ENCODE data around the gene PPARA.

Gene PPARA

GRCh38 chr22:46132830-46133587 lies 17.3 kb upstream of the PPARA start:
- Histone ChIP-seq H3K4me1 (ENCODE audit: insufficient read depth, low read length, severe bottlenecking) (peaks cover 11% of the 10 kb centered on the region), H3K36me3 (ENCODE audit: insufficient read depth, low read length) (no peaks in the 10 kb centered on the region), H3K27ac (ENCODE audit: low read depth, low read length, poor library complexity, severe bottlenecking) (no peak overlapping the region), H4K20me1 (ENCODE audit: insufficient read depth, low read length) (no peaks in the 10 kb centered on the region), H3K4me2 (ENCODE audit: low read length) (no peak overlapping the region), H3K9me2 (ENCODE audit: low read depth, low read length) (no peaks in the 10 kb centered on the region), H3K79me2 (ENCODE audit: insufficient read depth, low read length) (no peaks in the 10 kb centered on the region), H3K4me3 (ENCODE audit: low read depth, low read length, poor library complexity, severe bottlenecking) (no peak overlapping the region), H3K9ac (ENCODE audit: low read length) (no peak overlapping the region), H3F3A (ENCODE audit: insufficient read depth, low read length) (no peaks in the 10 kb centered on the region), H3K9me3 (ENCODE audit: low read length) (no peaks in the 10 kb centered on the region), H3K27me3 (ENCODE audit: insufficient read depth, low read length) (no peaks in the 10 kb centered on the region; the same call in 1 of the 2 replicates), H2AFZ (ENCODE audit: low read length) (no peak overlapping the region)
- TF ChIP-seq CTCF (IDR thresholded peaks at IDR 0.05; ENCODE audit: low read length) (no peak), EZH2 (IDR thresholded peaks at IDR 0.05; ENCODE audit: borderline replicate concordance, low read length) (no peak)

DNA sequence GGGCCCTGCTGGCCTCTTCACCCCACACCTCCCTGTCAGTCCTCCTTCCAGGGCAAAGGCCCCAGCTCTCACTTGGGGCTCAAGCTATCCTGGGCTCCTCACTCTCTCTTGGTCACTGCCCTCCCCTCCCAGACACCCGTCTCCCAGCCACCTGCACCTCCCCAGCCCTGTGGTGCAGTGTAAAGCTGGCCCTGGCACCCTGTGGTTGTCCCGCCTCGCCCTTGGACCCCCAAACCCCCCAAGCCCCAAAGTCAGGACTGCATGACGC lies 16.8 kb upstream of the PPARA start:
- Histone ChIP-seq H3K4me3 (ENCODE audit: low read depth, low read length, poor library complexity, severe bottlenecking) (no peak overlapping the region), H3K4me2 (ENCODE audit: low read length) (no peak overlapping the region), H3K27ac (ENCODE audit: low read depth, low read length, poor library complexity, severe bottlenecking) (no peak overlapping the region), H3K9me2 (ENCODE audit: low read depth, low read length) (no peaks in the 10 kb centered on the region), H3K27me3 (ENCODE audit: insufficient read depth, low read length) (no peaks in the 10 kb centered on the region; the same call in 1 of the 2 replicates), H2AFZ (ENCODE audit: low read length) (no peak overlapping the region), H3F3A (ENCODE audit: insufficient read depth, low read length) (no peaks in the 10 kb centered on the region), H4K20me1 (ENCODE audit: insufficient read depth, low read length) (no peaks in the 10 kb centered on the region), H3K36me3 (ENCODE audit: insufficient read depth, low read length) (no peaks in the 10 kb centered on the region), H3K9ac (ENCODE audit: low read length) (no peak overlapping the region), H3K4me1 (ENCODE audit: insufficient read depth, low read length, severe bottlenecking) (peaks cover 11% of the 10 kb centered on the region), H3K79me2 (ENCODE audit: insufficient read depth, low read length) (no peaks in the 10 kb centered on the region), H3K9me3 (ENCODE audit: low read length) (no peaks in the 10 kb centered on the region)
- TF ChIP-seq CTCF (IDR thresholded peaks at IDR 0.05; ENCODE audit: low read length), result no peak
- no peak for TF ChIP-seq EZH2 (IDR thresholded peaks at IDR 0.05; ENCODE audit: borderline replicate concordance, low read length)

DNA sequence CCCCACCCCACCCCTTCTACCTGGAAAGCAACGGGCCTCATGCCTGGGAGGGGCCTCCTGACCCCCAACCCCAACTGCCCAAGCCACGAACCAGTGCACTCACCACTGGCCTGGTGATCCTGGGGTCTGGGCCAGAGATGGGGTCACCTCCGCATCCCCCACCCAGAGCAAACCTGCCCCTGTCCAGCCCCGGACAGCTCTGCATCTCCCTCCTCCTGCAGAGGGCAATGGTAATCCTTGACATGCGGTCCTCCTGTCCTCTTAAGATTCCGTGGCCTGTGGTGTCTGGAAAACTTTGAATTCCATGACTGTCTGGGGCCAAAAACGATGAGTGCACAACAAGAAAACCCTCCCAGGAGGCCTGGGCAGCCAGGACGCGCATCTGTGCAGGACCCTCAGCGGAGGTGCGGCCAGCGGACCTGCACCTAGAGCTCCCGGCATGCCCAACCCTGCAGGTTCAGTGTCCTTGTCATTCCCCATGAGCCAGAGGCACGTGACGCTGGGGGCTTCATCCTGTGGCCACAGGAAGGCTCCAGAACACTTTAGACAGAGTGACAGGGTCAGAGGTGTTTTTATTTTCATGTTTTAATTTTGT lies 16.1 kb upstream of the PPARA start:
- Histone ChIP-seq H3K9me3 (ENCODE audit: low read length) (no peaks in the 10 kb centered on the region), H3K27ac (ENCODE audit: low read depth, low read length, poor library complexity, severe bottlenecking) (no peak overlapping the region), H4K20me1 (ENCODE audit: insufficient read depth, low read length) (no peaks in the 10 kb centered on the region), H3F3A (ENCODE audit: insufficient read depth, low read length) (no peaks in the 10 kb centered on the region), H2AFZ (ENCODE audit: low read length) (no peak overlapping the region), H3K36me3 (ENCODE audit: insufficient read depth, low read length) (no peaks in the 10 kb centered on the region), H3K4me3 (ENCODE audit: low read depth, low read length, poor library complexity, severe bottlenecking) (no peak overlapping the region), H3K4me1 (ENCODE audit: insufficient read depth, low read length, severe bottlenecking) (peaks cover 8% of the 10 kb centered on the region), H3K79me2 (ENCODE audit: insufficient read depth, low read length) (no peaks in the 10 kb centered on the region), H3K9me2 (ENCODE audit: low read depth, low read length) (no peaks in the 10 kb centered on the region), H3K4me2 (ENCODE audit: low read length) (no peak overlapping the region), H3K9ac (ENCODE audit: low read length) (no peak overlapping the region), H3K27me3 (ENCODE audit: insufficient read depth, low read length) (no peaks in the 10 kb centered on the region; the same call in 1 of the 2 replicates)
- TF ChIP-seq EZH2 (IDR thresholded peaks at IDR 0.05; ENCODE audit: borderline replicate concordance, low read length) (no peak), CTCF (IDR thresholded peaks at IDR 0.05; ENCODE audit: low read length) (no peak)

Measured in OCI-LY1 (cell line).